Liver (tissue), 9 donors: ENCODE results near the gene SV2B. TPM values are rescaled to one million over a fixed set of nuclear protein-coding genes. Genes with fewer than 3 reads are reported as not detected.
A peak's percentile ranks its signal among the peaks of the same experiment; 100 is the strongest.

Experiments
- DNase-seq: peaks from one replicate; pipeline ENCODE4 v3.0.0-alpha.2; 2017; ENCODE audit warnings: low spot score
- H3K27ac ChIP-seq, 2 donors: one replicate each; pipeline ENCODE4 v1.7.0; 2013; ENCODE audit warnings: inconsistent platforms in 2 of 2, low read length in 2 of 2, control low read depth in 1 of 2, low read depth in 1 of 2, mild to moderate bottlenecking in 1 of 2
- H3K27me3 ChIP-seq, 4 donors: one replicate each; pipeline versions ENCODE4 v1.6.1 to v1.7.0; 2013; ENCODE audit warnings: low read length in 3 of 4, inconsistent platforms in 1 of 4, mild to moderate bottlenecking in 1 of 4, moderate library complexity in 1 of 4; ENCODE audit not compliant: control insufficient read depth in 4 of 4, insufficient read depth in 4 of 4
- H3K36me3 ChIP-seq, 4 donors: one replicate each; pipeline versions ENCODE4 v1.6.1 to v1.7.0; 2013; ENCODE audit warnings: low read length in 3 of 4, mild to moderate bottlenecking in 3 of 4, low read depth in 1 of 4, moderate library complexity in 1 of 4; ENCODE audit not compliant: control insufficient read depth in 4 of 4, insufficient read depth in 3 of 4
- H3K4me1 ChIP-seq, 4 donors: one replicate each; pipeline versions ENCODE4 v1.6.1 to v1.7.0; 2013; ENCODE audit warnings: low read length in 3 of 4, mild to moderate bottlenecking in 3 of 4, moderate library complexity in 1 of 4; ENCODE audit not compliant: control insufficient read depth in 4 of 4, insufficient read depth in 4 of 4
- H3K4me3 ChIP-seq, 3 donors: one replicate each; pipeline versions ENCODE4 v1.6.1 to v1.7.0; 2013; ENCODE audit warnings: low read length in 3 of 3, control low read depth in 1 of 3, low read depth in 1 of 3, mild to moderate bottlenecking in 1 of 3
- H3K9ac ChIP-seq, 2 donors: one replicate each; pipeline ENCODE4 v1.7.0; 2013; ENCODE audit warnings: low read length in 2 of 2, mild to moderate bottlenecking in 2 of 2, moderate library complexity in 2 of 2, control low read depth in 1 of 2, low read depth in 1 of 2
- H3K9me3 ChIP-seq, 4 donors: one replicate each; pipeline versions ENCODE4 v1.6.1 to v1.7.0; 2013; ENCODE audit warnings: low read length in 3 of 4; ENCODE audit not compliant: control insufficient read depth in 4 of 4
- ATF3 ChIP-seq: IDR thresholded peaks from 2 replicates; pipeline ENCODE4 v1.6.1; 2016; ENCODE audit warnings: antibody characterized with exemption
- CTCF ChIP-seq: fragments of 150-350 bp; IDR thresholded peaks from 2 replicates; pipeline ENCODE4 v1.5.1; 2017; ENCODE audit warnings: improper control_type of control experiment, low read depth, low read length; ENCODE audit not compliant: missing input control
- EGR1 ChIP-seq, 2 donors: IDR thresholded peaks; 2 replicates each; pipeline ENCODE4 v1.6.1; 2016 to 2018; ENCODE audit warnings: antibody characterized with exemption in 2 of 2, low read depth in 2 of 2
- FOXA1 ChIP-seq: IDR thresholded peaks from 2 replicates; pipeline ENCODE4 v1.6.1; 2016; ENCODE audit warnings: antibody characterized with exemption
- FOXA2 ChIP-seq: IDR thresholded peaks from 2 replicates; pipeline ENCODE4 v1.6.1; 2016; ENCODE audit warnings: antibody characterized with exemption
- GABPA ChIP-seq, 2 donors: IDR thresholded peaks in 1 of 2; conservative IDR thresholded peaks in 1 of 2; 2 replicates each; pipeline ENCODE4 v1.6.1; 2016; ENCODE audit warnings: antibody characterized with exemption in 2 of 2, mild to moderate bottlenecking in 1 of 2, moderate library complexity in 1 of 2
- HNF4A ChIP-seq, 2 donors: conservative IDR thresholded peaks; 2 replicates each; pipeline ENCODE4 v1.6.1; 2016; ENCODE audit warnings: antibody characterized with exemption in 2 of 2, mild to moderate bottlenecking in 2 of 2
- HNF4G ChIP-seq: IDR thresholded peaks from 2 replicates; pipeline ENCODE4 v1.6.1; 2016; ENCODE audit warnings: antibody characterized with exemption
- JUND ChIP-seq, 2 donors: IDR thresholded peaks; 2 replicates each; pipeline ENCODE4 v1.6.1; 2016; ENCODE audit warnings: antibody characterized with exemption in 2 of 2
- MAX ChIP-seq: IDR thresholded peaks from 2 replicates; pipeline ENCODE4 v1.6.1; 2016; ENCODE audit warnings: antibody characterized with exemption
- NR2F2 ChIP-seq: IDR thresholded peaks from 2 replicates; pipeline ENCODE4 v1.6.1; 2016; ENCODE audit warnings: antibody characterized with exemption
- RAD21 ChIP-seq, 2 donors: IDR thresholded peaks; 2 replicates each; pipeline ENCODE4 v1.6.1; 2016; ENCODE audit warnings: antibody characterized with exemption in 2 of 2, mild to moderate bottlenecking in 2 of 2
- REST ChIP-seq: IDR thresholded peaks from 2 replicates; pipeline ENCODE4 v1.6.1; 2016; ENCODE audit warnings: antibody characterized with exemption, mild to moderate bottlenecking
- RXRA ChIP-seq, 2 donors: IDR thresholded peaks; 2 replicates each; pipeline ENCODE4 v1.6.1; 2017 to 2018; ENCODE audit warnings: antibody characterized with exemption in 2 of 2, mild to moderate bottlenecking in 1 of 2
- TAF1 ChIP-seq: conservative IDR thresholded peaks from 2 replicates; pipeline ENCODE4 v1.6.1; 2016; ENCODE audit warnings: antibody characterized with exemption, mild to moderate bottlenecking
- YY1 ChIP-seq: IDR thresholded peaks from 2 replicates; pipeline ENCODE4 v1.6.1; 2016; ENCODE audit warnings: antibody characterized with exemption, mild to moderate bottlenecking
- ZBTB33 ChIP-seq: IDR thresholded peaks from 2 replicates; pipeline ENCODE4 v1.6.1; 2016; ENCODE audit warnings: antibody characterized with exemption
- WGBS: extraction: QIAGEN DNeasy Blood & Tissue Kit; methylation state at CpG from one replicate; pipeline ENCODE4 v1.1.7; 2013; 5-methylcytosine and 5-hydroxymethylcytosine counted together
- polyA plus RNA-seq, 2 donors: library from polyadenylated mRNA; stranded (reverse) in 1 of 2; unstranded in 1 of 2; fragments of 200-250 nt in 1 of 2; fragments of >200 nt in 1 of 2; fragmentation: Nextera tagmentation in 1 of 2; extraction: Ambion mirVana in 1 of 2; gene quantifications; one replicate each; pipeline versions ENCODE4 v1.2.1 to v1.2.3, GENCODE V29; 2013 to 2015
- total RNA-seq, 2 donors: library from RNA; depleted of rRNA; stranded (reverse); fragments of >200 nt; gene quantifications; one replicate each; pipeline ENCODE4 v1.2.3, GENCODE V29; 2014
- donor health status: healthy.
- donor health status: healthy.
- donor health status: healthy.
- donor health status: healthy.
- donor health status: healthy.

Gene SV2B
- total and polyA plus RNA-seq, 4 donors, result 0.08 to 0.16 (median 0.09) TPM; not detected in 1

GRCh38 chr15:91271565-91272153, 171.6 kb downstream of the SV2B start:
- no peak overlapping the region for H3K4me3 ChIP-seq
- H3K36me3 ChIP-seq, result no peaks in the 10 kb centered on the region
- no peaks in the 10 kb centered on the region for H3K27me3 ChIP-seq
- DNase-seq, result peak; percentile 51
- no peaks in the 10 kb centered on the region for H3K4me1 ChIP-seq
- WGBS, result 4% methylated on average over 8 of the region's 8 CpGs
- no peak for TF ChIP-seq TAF1
- TF ChIP-seq CTCF, result peak; percentile 75
- no peak for TF ChIP-seq JUND (IDR thresholded peaks at IDR 0.05)
- TF ChIP-seq RAD21 (IDR thresholded peaks at IDR 0.05), result peak; percentile 91
- H3K9ac ChIP-seq, result no peak overlapping the region
- peaks cover 0 to 4% (median 0%) of the 10 kb centered on the region in 4 donors for H3K9me3 ChIP-seq
- no peak overlapping the region for H3K27ac ChIP-seq

- Histone ChIP-seq H3K27ac (no peak overlapping the region), H3K4me1 (no peaks in the 10 kb centered on the region), H3K4me3 (no peak overlapping the region), H3K9ac (no peak overlapping the region), H3K9me3 (peaks cover 0 to 4% (median 0%) of the 10 kb centered on the region in 4 donors), H3K36me3 (no peaks in the 10 kb centered on the region), H3K27me3 (peaks cover 0 to 3% (median 0%) of the 10 kb centered on the region in 4 donors)
- 93% methylated on average over 1 of the region's 1 CpG for WGBS
- DNase-seq, result no peak
- TF ChIP-seq FOXA2, result no peak
- no peak for TF ChIP-seq YY1
- TF ChIP-seq ATF3, result no peak
- TF ChIP-seq CTCF, result no peak
- TF ChIP-seq GABPA (IDR thresholded peaks at IDR 0.05 in 1 of 2, conservative IDR thresholded peaks at IDR 0.05 in 1 of 2), result no peak
- no peak for TF ChIP-seq REST
- no peak for TF ChIP-seq RXRA (IDR thresholded peaks at IDR 0.05)
- no peak for TF ChIP-seq RAD21 (IDR thresholded peaks at IDR 0.05)
- no peak for TF ChIP-seq HNF4A (conservative IDR thresholded peaks at IDR 0.05)
- no peak for TF ChIP-seq JUND (IDR thresholded peaks at IDR 0.05)
- TF ChIP-seq ZBTB33, result no peak
- no peak for TF ChIP-seq HNF4G
- no peak for TF ChIP-seq EGR1 (IDR thresholded peaks at IDR 0.05; ENCODE audit: low read depth in 2 of 2)
- TF ChIP-seq MAX, result no peak
- TF ChIP-seq FOXA1, result no peak
- no peak for TF ChIP-seq NR2F2
- TF ChIP-seq TAF1, result no peak
Measured at GRCh38 chr15:91275844-91276243, 175.8 kb downstream of the SV2B start.
